ENCODE data around the gene CACNA1G.

Gene CACNA1G

DNA sequence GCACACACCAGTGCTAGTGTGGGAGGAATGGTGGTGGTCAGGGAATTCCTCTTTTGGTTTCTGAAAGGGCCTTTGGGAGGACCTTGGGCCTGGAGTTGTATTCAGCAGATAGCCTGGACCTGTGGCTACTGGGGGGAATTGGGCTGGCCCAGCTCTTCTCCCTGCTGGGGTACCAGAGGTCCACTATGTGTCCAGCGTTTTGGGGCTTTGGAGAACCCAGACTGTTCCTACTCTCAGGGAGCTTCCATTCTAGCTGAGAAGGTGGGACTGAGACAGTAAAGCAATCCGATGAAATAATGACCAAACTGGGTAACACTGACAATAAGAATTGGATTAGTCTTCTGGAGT is 25.6 kb upstream of the CACNA1G start:
- Histone ChIP-seq H3K36me3 (ENCODE audit: control insufficient read depth, low read depth, low read length) (no peaks in the 10 kb centered on the region), H3K9ac (ENCODE audit: low read length) (no peak overlapping the region), H3K9me3 (ENCODE audit: control insufficient read depth, low read depth, low read length) (no peaks in the 10 kb centered on the region), H3K27ac (ENCODE audit: low read length) (no peak overlapping the region), H3K4me1 (ENCODE audit: control insufficient read depth, low read depth, low read length) (peaks cover 2% of the 10 kb centered on the region), H3K27me3 (ENCODE audit: control insufficient read depth, insufficient read depth, low read length) (peaks cover 36% of the 10 kb centered on the region), H3K4me3 (ENCODE audit: low read length) (no peak overlapping the region)

DNA sequence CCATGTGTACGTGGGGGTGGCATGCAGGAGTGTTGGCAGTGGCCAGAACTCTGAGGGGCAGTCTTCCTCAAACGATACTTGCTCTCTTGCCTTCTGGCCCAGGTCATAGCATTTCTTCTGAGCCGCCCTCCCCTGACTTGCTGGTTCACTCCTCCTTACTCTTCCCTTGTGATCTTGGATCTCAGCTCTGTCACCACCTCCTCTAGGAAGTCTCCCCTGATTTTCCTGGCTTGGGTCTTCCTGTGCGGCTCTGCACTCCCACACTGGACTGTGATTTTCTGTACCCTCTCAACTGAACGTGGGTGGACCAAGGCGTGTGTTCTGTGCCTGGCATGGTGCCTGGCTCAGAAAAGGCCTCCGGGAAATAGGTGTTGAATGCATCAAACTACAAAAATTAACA is 25.1 kb upstream of the CACNA1G start:
- no peaks in the 10 kb centered on the region for H3K9me3 ChIP-seq (ENCODE audit: control insufficient read depth, low read depth, low read length)
- H3K36me3 ChIP-seq (ENCODE audit: control insufficient read depth, low read depth, low read length), result no peaks in the 10 kb centered on the region
- H3K4me3 ChIP-seq (ENCODE audit: low read length), result no peak overlapping the region
- peaks cover 2% of the 10 kb centered on the region for H3K4me1 ChIP-seq (ENCODE audit: control insufficient read depth, low read depth, low read length)
- H3K27ac ChIP-seq (ENCODE audit: low read length), result no peak overlapping the region
- H3K9ac ChIP-seq (ENCODE audit: low read length), result no peak overlapping the region
- peaks cover 36% of the 10 kb centered on the region for H3K27me3 ChIP-seq (ENCODE audit: control insufficient read depth, insufficient read depth, low read length)

DNA sequence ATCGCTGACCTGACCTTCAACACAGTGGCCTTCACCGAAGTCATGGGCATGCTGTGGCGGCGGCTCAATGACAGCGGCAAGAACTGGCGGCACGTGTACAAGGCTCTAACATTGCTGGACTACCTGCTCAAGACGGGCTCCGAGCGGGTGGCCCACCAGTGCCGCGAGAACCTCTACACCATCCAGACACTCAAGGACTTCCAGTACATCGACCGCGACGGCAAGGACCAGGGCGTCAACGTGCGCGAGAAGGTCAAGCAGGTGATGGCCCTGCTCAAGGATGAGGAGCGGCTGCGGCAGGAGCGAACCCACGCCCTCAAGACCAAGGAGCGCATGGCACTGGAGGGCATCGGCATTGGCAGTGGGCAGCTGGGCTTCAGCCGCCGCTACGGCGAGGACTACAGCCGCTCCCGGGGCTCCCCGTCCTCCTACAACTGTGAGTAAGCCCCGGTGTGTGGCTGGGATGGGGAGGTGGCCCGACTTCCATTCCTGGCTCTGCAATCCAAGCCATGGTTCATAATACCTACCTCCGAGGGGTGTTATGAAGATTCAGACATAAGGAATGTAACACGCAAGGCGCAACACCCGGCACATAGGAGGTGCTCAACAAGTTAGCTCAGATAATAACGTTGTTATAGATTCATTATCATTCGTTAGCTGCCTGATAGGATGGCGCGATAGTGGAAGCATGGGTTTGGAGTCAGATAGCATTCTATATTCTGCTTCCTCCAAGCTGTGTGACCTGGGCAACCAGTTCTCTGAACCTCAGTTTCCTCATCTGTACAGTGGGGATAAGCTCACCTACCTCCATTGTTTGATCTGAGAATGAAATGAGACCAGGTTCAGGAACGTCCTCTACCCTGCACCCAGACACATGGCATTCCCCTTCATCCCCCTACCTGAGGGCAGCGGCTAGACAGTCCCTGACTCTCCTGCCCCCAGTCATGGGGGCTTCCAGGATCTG is 23.6 kb upstream of the CACNA1G start:
- peaks cover 38% of the 10 kb centered on the region for H3K27me3 ChIP-seq (ENCODE audit: control insufficient read depth, insufficient read depth, low read length)
- H3K4me1 ChIP-seq (ENCODE audit: control insufficient read depth, low read depth, low read length), result peaks cover 9% of the 10 kb centered on the region
- no peaks in the 10 kb centered on the region for H3K36me3 ChIP-seq (ENCODE audit: control insufficient read depth, low read depth, low read length)
- no peaks in the 10 kb centered on the region for H3K9me3 ChIP-seq (ENCODE audit: control insufficient read depth, low read depth, low read length)
- H3K9ac ChIP-seq (ENCODE audit: low read length), result no peak overlapping the region
- H3K27ac ChIP-seq (ENCODE audit: low read length), result no peak overlapping the region
- H3K4me3 ChIP-seq (ENCODE audit: low read length), result no peak overlapping the region

DNA sequence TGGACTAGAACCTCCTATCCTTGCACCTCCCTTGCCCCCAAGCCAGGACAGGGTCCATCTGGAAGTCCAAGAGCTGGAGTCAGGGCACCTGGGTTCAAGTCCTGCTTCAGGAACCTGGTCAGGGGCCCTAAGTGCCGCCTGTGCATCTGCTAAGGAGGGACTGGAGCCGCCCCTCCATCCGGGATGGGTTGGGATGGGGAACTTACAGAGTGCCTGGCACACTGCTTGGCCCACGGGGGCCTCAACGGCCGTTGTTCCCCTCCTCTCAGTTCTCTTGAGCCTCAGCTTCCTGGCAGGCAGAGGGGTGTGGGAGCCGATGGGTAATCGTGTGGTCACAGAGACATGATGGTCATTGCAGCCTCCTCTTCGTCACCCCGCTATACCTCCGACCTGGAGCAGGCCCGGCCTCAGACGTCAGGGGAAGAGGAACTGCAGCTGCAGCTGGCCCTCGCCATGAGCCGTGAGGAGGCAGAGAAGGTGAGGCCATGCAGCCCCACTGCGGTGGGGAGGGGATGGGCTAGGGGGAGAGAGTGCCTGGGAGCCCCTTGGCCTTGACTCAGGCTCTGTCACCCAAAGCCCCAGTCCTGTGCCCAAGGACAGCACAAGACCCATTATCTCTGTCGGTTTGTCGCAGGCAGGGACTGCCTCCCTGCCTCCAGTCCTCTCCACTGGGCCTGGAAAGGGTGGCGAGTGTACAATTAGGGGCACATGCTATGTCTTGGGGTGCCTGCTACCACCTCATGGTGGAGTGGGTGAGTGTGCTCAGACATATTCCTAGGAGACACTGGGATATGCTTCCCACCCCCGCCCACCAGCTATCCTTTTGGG is 22.6 kb upstream of the CACNA1G start:
- Histone ChIP-seq H3K36me3 (ENCODE audit: control insufficient read depth, low read depth, low read length) (no peaks in the 10 kb centered on the region), H3K4me1 (ENCODE audit: control insufficient read depth, low read depth, low read length) (peaks cover 17% of the 10 kb centered on the region), H3K9me3 (ENCODE audit: control insufficient read depth, low read depth, low read length) (no peaks in the 10 kb centered on the region), H3K27me3 (ENCODE audit: control insufficient read depth, insufficient read depth, low read length) (peaks cover 30% of the 10 kb centered on the region), H3K27ac (ENCODE audit: low read length) (no peak overlapping the region), H3K4me3 (ENCODE audit: low read length) (no peak overlapping the region), H3K9ac (ENCODE audit: low read length) (no peak overlapping the region)

DNA sequence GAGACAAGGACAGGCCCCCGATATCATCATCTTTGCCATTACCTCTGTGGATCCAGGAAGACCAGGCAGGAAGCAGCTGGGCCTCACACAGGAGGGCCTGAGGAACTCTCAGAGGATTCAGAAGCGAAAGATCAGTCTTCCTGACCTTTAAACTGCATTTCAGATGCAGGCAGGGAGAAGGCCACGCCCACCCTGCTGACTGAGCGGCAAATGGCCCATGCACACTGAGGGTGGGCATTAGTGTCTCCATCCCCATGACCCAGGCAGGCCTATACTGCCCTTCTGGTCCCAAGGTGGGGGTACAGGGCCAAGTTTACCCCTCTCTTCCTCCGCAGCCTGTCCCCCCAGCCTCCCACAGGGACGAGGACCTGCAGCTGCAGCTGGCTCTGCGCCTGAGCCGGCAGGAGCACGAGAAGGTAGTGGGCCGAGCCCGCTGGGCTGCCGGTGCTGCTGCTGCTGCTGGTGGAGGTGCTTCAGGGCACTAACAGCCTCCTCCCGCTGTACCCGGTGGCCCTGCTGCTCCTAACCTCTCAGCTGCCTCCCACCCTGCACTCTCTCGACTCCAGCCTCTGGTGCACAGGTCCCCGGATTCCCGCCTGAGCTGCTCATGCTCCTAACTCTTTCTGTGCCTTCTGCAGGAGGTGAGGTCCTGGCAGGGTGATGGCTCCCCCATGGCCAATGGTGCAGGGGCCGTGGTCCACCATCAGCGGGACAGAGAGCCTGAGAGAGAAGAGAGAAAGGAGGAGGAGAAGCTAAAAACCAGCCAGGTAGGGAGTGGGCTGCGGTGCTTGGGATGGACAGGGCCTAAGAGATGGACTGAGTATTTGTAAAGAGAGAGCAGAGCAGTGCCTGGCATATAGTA is 21.7 kb upstream of the CACNA1G start:
- Histone ChIP-seq H3K4me1 (ENCODE audit: control insufficient read depth, low read depth, low read length) (peaks cover 16% of the 10 kb centered on the region), H3K27ac (ENCODE audit: low read length) (no peak overlapping the region), H3K9me3 (ENCODE audit: control insufficient read depth, low read depth, low read length) (no peaks in the 10 kb centered on the region), H3K4me3 (ENCODE audit: low read length) (no peak overlapping the region), H3K9ac (ENCODE audit: low read length) (no peak overlapping the region), H3K36me3 (ENCODE audit: control insufficient read depth, low read depth, low read length) (no peaks in the 10 kb centered on the region), H3K27me3 (ENCODE audit: control insufficient read depth, insufficient read depth, low read length) (peaks cover 21% of the 10 kb centered on the region)

DNA sequence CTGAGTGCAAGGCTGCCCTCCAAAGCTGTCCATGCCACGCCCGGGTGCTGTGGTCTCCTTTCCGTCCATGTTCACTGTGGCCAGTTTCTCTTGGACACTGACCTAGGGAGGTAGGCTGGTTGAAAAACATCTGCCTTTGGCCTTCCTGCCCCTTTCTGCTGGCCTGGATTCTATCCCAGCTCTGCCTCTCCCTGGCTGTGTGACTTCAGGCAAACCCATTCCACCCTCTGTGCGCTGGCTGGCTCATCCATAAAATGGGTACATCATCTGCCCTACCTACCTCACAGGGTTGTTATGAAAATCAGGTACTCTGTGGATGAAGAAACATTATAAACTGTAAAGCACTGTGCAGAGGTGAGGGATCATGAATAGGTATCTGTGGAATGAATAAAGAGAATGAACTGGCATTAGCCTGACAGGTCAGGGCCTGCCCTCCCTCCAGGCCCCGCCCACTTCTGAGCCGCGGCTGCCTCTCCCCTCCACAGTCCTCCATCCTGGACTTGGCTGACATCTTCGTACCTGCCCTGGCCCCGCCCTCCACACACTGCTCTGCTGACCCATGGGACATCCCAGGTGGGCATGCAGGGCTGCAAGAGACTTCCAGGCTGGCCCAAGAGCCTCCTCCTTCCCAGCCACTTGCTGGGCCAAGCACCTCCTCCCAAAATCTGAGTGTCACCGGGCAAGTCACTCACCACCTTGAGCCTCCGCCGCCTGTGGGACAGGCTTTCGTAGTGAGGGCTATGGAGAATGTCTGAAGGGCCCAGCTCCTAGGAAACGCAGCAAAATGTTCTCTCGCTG is 20.6 kb upstream of the CACNA1G start:
- Histone ChIP-seq H3K9ac (ENCODE audit: low read length) (no peak overlapping the region), H3K36me3 (ENCODE audit: control insufficient read depth, low read depth, low read length) (no peaks in the 10 kb centered on the region), H3K4me1 (ENCODE audit: control insufficient read depth, low read depth, low read length) (peaks cover 16% of the 10 kb centered on the region), H3K27ac (ENCODE audit: low read length) (no peak overlapping the region), H3K9me3 (ENCODE audit: control insufficient read depth, low read depth, low read length) (no peaks in the 10 kb centered on the region), H3K4me3 (ENCODE audit: low read length) (no peak overlapping the region), H3K27me3 (ENCODE audit: control insufficient read depth, insufficient read depth, low read length) (peaks cover 11% of the 10 kb centered on the region)

DNA sequence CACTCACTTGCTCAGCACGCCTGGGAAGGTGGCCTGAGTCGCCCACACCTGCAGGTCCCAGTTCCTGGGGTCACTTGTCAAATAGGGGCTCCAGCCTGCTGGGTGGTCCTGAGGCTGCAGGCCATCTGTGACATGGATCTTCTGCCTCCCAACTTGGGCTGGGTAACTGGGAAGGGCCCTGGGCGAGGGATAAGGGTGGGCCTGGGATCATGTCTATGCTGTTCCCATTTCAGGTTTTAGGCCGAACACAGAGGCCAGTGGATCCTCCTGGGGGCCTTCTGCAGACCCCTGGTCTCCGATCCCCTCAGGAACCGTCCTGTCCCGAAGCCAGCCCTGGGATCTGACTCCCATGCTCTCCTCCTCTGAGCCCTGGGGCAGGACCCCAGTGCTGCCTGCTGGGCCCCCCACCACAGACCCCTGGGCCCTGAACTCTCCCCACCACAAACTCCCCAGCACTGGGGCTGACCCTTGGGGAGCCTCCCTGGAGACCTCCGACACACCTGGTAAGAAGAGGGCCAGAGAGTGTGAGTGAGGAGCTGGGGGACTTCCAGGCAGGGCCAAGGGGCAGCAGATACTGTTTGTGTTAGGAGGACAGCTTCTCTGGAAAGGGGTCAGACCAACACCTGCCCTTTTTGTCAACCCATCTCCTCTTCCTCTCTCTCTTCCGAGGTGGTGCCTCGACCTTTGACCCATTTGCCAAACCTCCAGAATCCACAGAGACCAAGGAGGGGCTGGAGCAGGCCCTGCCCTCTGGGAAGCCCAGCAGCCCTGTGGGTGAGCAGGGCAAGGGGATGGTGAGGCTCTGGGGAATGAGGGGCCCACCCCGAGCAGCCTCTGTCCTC is 19.7 kb upstream of the CACNA1G start:
- Histone ChIP-seq H3K36me3 (ENCODE audit: control insufficient read depth, low read depth, low read length) (no peaks in the 10 kb centered on the region), H3K4me1 (ENCODE audit: control insufficient read depth, low read depth, low read length) (peaks cover 16% of the 10 kb centered on the region), H3K9me3 (ENCODE audit: control insufficient read depth, low read depth, low read length) (no peaks in the 10 kb centered on the region), H3K4me3 (ENCODE audit: low read length) (peak overlapping the region; percentile 84), H3K27me3 (ENCODE audit: control insufficient read depth, insufficient read depth, low read length) (peaks cover 11% of the 10 kb centered on the region), H3K9ac (ENCODE audit: low read length) (no peak overlapping the region), H3K27ac (ENCODE audit: low read length) (no peak overlapping the region)

DNA sequence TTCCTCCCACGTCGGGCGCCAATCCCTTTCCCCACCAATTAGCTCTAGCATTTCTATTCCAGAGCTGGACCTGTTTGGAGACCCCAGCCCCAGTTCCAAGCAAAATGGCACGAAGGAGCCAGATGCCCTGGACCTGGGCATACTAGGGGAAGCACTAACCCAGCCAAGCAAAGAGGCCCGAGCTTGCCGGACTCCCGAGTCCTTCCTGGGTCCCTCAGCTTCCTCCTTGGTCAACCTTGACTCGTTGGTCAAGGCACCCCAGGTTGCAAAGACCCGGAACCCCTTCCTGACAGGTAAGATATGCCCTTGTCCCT is 19.2 kb upstream of the CACNA1G start:
- H3K36me3 ChIP-seq (ENCODE audit: control insufficient read depth, low read depth, low read length), result no peaks in the 10 kb centered on the region
- H3K9ac ChIP-seq (ENCODE audit: low read length), result peak overlapping the region; percentile 13
- peaks cover 11% of the 10 kb centered on the region for H3K27me3 ChIP-seq (ENCODE audit: control insufficient read depth, insufficient read depth, low read length)
- H3K4me1 ChIP-seq (ENCODE audit: control insufficient read depth, low read depth, low read length), result peaks cover 16% of the 10 kb centered on the region
- H3K27ac ChIP-seq (ENCODE audit: low read length), result no peak overlapping the region
- no peaks in the 10 kb centered on the region for H3K9me3 ChIP-seq (ENCODE audit: control insufficient read depth, low read depth, low read length)
- peak overlapping the region; percentile 84 for H3K4me3 ChIP-seq (ENCODE audit: low read length)

- Histone ChIP-seq H3K4me1 (ENCODE audit: control insufficient read depth, low read depth, low read length) (peaks cover 16% of the 10 kb centered on the region), H3K9ac (ENCODE audit: low read length) (peak overlapping the region; percentile 58), H3K36me3 (ENCODE audit: control insufficient read depth, low read depth, low read length) (no peaks in the 10 kb centered on the region), H3K4me3 (ENCODE audit: low read length) (peak overlapping the region; percentile 84), H3K27me3 (ENCODE audit: control insufficient read depth, insufficient read depth, low read length) (peaks cover 11% of the 10 kb centered on the region), H3K9me3 (ENCODE audit: control insufficient read depth, low read depth, low read length) (no peaks in the 10 kb centered on the region), H3K27ac (ENCODE audit: low read length) (no peak overlapping the region)
These were observed 18.5 kb upstream of the CACNA1G start for GRCh38 chr17:50541716-50542688.

All from iPS-18a (cell line).